Measurements from ENCODE around the gene BOC. TPM values are rescaled to one million over a fixed set of nuclear protein-coding genes. Genes with fewer than 3 reads are reported as not detected.

BOC gene
- total RNA-seq, 1 experiment from 2014 or later, result 3.5 TPM

DNA sequence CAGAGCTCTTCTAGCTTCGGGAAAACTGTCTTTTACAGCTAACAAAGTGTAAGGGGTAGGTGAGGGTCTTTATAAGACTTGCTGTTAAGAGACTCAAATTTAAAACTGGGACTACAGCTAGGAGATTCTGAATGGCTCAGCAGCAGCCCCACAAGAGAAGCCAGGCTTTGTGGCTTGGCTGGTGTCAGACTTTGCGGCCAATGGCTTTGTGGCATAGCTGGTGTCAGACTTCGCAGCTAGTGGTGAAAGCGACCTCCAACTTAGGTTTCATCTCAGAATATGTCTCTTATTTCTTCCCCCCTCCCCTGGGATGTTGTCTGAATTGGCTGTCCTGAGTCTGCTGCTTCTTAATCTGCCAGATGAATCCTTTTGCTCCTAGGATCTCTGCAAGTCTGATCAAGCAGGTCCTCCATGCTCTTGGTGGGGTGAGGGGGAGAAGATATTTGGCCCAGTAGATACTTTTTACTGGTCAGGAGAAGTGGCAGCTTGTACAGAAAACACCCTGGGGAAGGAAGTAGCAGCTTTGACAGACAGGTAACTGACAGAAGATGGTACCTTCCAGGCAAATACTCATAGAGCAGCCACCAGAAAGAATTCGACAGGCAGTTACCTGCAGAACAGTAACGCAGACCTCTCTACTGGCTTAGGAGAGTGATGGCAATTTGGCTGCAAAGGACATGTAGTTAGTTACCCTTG, 8.4 kb downstream of the BOC start:
- no peak overlapping the region for H2BK20ac ChIP-seq (ENCODE audit: low read depth, low read length, poor library complexity, severe bottlenecking)
- no CpG with 5 or more reads among the region's 6 CpGs for WGBS (ENCODE audit: extremely low coverage, insufficient read length, low lambda C conversion rate)
- H3K4me1 Mint-ChIP-seq, result peaks cover 34 to 42% of the 10 kb centered on the region in 2 experiments
- TF ChIP-seq, protein P1, sequence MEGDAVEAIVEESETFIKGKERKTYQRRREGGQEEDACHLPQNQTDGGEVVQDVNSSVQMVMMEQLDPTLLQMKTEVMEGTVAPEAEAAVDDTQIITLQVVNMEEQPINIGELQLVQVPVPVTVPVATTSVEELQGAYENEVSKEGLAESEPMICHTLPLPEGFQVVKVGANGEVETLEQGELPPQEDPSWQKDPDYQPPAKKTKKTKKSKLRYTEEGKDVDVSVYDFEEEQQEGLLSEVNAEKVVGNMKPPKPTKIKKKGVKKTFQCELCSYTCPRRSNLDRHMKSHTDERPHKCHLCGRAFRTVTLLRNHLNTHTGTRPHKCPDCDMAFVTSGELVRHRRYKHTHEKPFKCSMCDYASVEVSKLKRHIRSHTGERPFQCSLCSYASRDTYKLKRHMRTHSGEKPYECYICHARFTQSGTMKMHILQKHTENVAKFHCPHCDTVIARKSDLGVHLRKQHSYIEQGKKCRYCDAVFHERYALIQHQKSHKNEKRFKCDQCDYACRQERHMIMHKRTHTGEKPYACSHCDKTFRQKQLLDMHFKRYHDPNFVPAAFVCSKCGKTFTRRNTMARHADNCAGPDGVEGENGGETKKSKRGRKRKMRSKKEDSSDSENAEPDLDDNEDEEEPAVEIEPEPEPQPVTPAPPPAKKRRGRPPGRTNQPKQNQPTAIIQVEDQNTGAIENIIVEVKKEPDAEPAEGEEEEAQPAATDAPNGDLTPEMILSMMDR (conservative IDR thresholded peaks at IDR 0.05), result no peak
- H3K9ac ChIP-seq (ENCODE audit: extremely low read depth, insufficient read length, low read length), result no peak overlapping the region
- no peak overlapping the region for H3K14ac ChIP-seq (ENCODE audit: insufficient read depth, low read length)
- H3K4me1 ChIP-seq (ENCODE audit: insufficient read depth, low read length), result peaks cover 3% of the 10 kb centered on the region; the same call in 1 of the 2 replicates
- H3K4me3 Mint-ChIP-seq, result no peak overlapping the region
- no peaks in the 10 kb centered on the region for H3K23me2 ChIP-seq (ENCODE audit: insufficient read length, low read depth, low read length, poor library complexity, severe bottlenecking)
- H3K27me3 Mint-ChIP-seq (ENCODE audit: low read depth), result peaks cover 13% of the 10 kb centered on the region
- H2BK120ac ChIP-seq (ENCODE audit: low read depth, low read length, poor library complexity, severe bottlenecking), result no peak overlapping the region
- H3K4me2 ChIP-seq (ENCODE audit: insufficient read depth, insufficient read length, low read length), result no peak overlapping the region
- no peak overlapping the region for H3K27ac ChIP-seq (ENCODE audit: insufficient read length, low read depth, low read length)
- H2AFZ ChIP-seq (ENCODE audit: low read length), result no peak overlapping the region
- H2BK15ac ChIP-seq (ENCODE audit: low read depth, low read length), result no peak overlapping the region
- H3K18ac ChIP-seq (ENCODE audit: insufficient read length, low read depth, low read length), result no peak overlapping the region
- peaks cover 0 to 23% (median 8%) of the 10 kb centered on the region in 3 experiments; a peak in 5 of 7 replicates for H3K36me3 Mint-ChIP-seq (ENCODE audit: insufficient read depth in 1 of 3, low read depth in 3 of 3)
- no peak overlapping the region for H3K27ac Mint-ChIP-seq
- H4K8ac ChIP-seq (replicated peaks; ENCODE audit: insufficient read length, low read depth, low read length), result no peak overlapping the region
- no peaks in the 10 kb centered on the region for H3K79me1 ChIP-seq (ENCODE audit: insufficient read depth, low read depth, low read length, poor library complexity, severe bottlenecking)
- no peaks in the 10 kb centered on the region for H3K27me3 ChIP-seq (ENCODE audit: insufficient read depth, low read length)
- H3T11ph ChIP-seq (ENCODE audit: low read length), result no peak overlapping the region
- no peaks in the 10 kb centered on the region for H3K9me3 Mint-ChIP-seq
- no peak for DNase-seq
- no peak overlapping the region for H4K91ac ChIP-seq (ENCODE audit: insufficient read length, low read depth, low read length)
- no peak overlapping the region for H3K56ac ChIP-seq (ENCODE audit: insufficient read length, low read depth, low read length)
- no peak overlapping the region for H2BK5ac ChIP-seq (ENCODE audit: insufficient read length, low read length)
- no peaks in the 10 kb centered on the region for H3K9me3 ChIP-seq (ENCODE audit: control insufficient read depth, low read depth, low read length)
- H4K20me1 ChIP-seq (ENCODE audit: control insufficient read depth, insufficient read depth, insufficient read length), result no peaks in the 10 kb centered on the region
- H3K79me2 ChIP-seq (ENCODE audit: insufficient read depth, low read length), result no peaks in the 10 kb centered on the region
- H3K4ac ChIP-seq (ENCODE audit: low read depth, low read length), result no peak overlapping the region
- H2AK5ac ChIP-seq (ENCODE audit: insufficient read length, low read length), result no peak overlapping the region
- H3K23ac ChIP-seq (ENCODE audit: insufficient read length, low read depth, low read length), result no peak overlapping the region
- H4K5ac ChIP-seq (ENCODE audit: insufficient read length, low read depth, low read length), result no peak overlapping the region
- no peak overlapping the region for H2BK12ac ChIP-seq (ENCODE audit: insufficient read length, low read depth, low read length)
